CD4-positive, alpha-beta T cell treated with Interleukin-6 for 4 hours (primary cell): Measurements from ENCODE around the gene ATP6V1A.

Source experiments
- DNase-seq: peaks from one replicate; pipeline ENCODE4 v3.0.0-alpha.2; 2020; ENCODE audit warnings: mixed read lengths

The ATP6V1A gene

GRCh38 chr3:113746548-113747282 lies at the start of gene ATP6V1A:
TSS of gene ATP6V1A (plus strand) at chr3:113747035. CDS start at chr3:113778754, 31,719 bp downstream.
- DNase-seq = peak; percentile 86

- no peak for DNase-seq
Observed at GRCh38 chr3:113697500-113698090, 49.2 kb upstream of the ATP6V1A start.

GRCh38 chr3:113698213-113698742 lies 48.6 kb upstream of the ATP6V1A start:
- no peak for DNase-seq

- DNase-seq = peak; percentile 25
Observed at GRCh38 chr3:113698956-113699355, 47.9 kb upstream of the ATP6V1A start.

- no peak for DNase-seq
Observed at GRCh38 chr3:113707835-113708234, 39.0 kb upstream of the ATP6V1A start.

- DNase-seq = no peak
Observed at GRCh38 chr3:113712129-113712528, 34.7 kb upstream of the ATP6V1A start.

- DNase-seq = no peak
Observed at GRCh38 chr3:113714702-113715101, 32.1 kb upstream of the ATP6V1A start.

- no peak for DNase-seq
Observed at GRCh38 chr3:113717308-113717707, 29.5 kb upstream of the ATP6V1A start.

GRCh38 chr3:113717818-113718217 lies 29.0 kb upstream of the ATP6V1A start:
- DNase-seq = no peak

GRCh38 chr3:113719294-113719693 lies 27.5 kb upstream of the ATP6V1A start:
- no peak for DNase-seq

- no peak for DNase-seq
Observed at GRCh38 chr3:113719758-113720157, 27.1 kb upstream of the ATP6V1A start.

GRCh38 chr3:113721636-113722035 lies 25.2 kb upstream of the ATP6V1A start:
- DNase-seq = no peak

- no peak for DNase-seq
Observed at GRCh38 chr3:113728661-113729060, 18.2 kb upstream of the ATP6V1A start.

- DNase-seq = no peak
Observed at GRCh38 chr3:113730550-113730949, 16.3 kb upstream of the ATP6V1A start.

GRCh38 chr3:113731694-113732093 lies 15.1 kb upstream of the ATP6V1A start:
- DNase-seq = no peak

- DNase-seq = peak; percentile 32
Observed at GRCh38 chr3:113736548-113737089, 10.2 kb upstream of the ATP6V1A start.

GRCh38 chr3:113741086-113741485 lies 5.7 kb upstream of the ATP6V1A start:
- DNase-seq = no peak

- DNase-seq = no peak
Observed at GRCh38 chr3:113741620-113742019, 5.2 kb upstream of the ATP6V1A start.

- DNase-seq = no peak
Observed at GRCh38 chr3:113743006-113743630, 3.7 kb upstream of the ATP6V1A start.

- peak; percentile 85 for DNase-seq
Observed at GRCh38 chr3:113744941-113745755, 1.7 kb upstream of the ATP6V1A start.

- DNase-seq = peak; percentile 94
Observed at GRCh38 chr3:113745756-113746547, 883 bp upstream of the ATP6V1A start, which contains the start of gene NAA50. TSS of gene NAA50 (minus strand) at chr3:113746249. CDS start at chr3:113745949, 300 bp downstream.
